GM19025 (cell line): Measurements from ENCODE around the gene RECQL5.
A peak's percentile ranks its signal among the peaks of the same experiment; 100 is the strongest.

ENCODE experiments used
- ATAC-seq: cut with Tn5 transposase; IDR thresholded peaks from one replicate; pipeline ENCODE4 v1.9.1; 2021; ENCODE audit warnings: mild to moderate bottlenecking, low read depth, moderate library complexity; ENCODE audit not compliant: unreplicated experiment

RECQL5 gene

GRCh38 chr17:75689441-75689873 lies 22.5 kb upstream of the RECQL5 start:
- ATAC-seq = no peak

GRCh38 chr17:75688209-75688825 lies 21.4 kb upstream of the RECQL5 start:
- ATAC-seq = no peak

- no peak for ATAC-seq
Observed at GRCh38 chr17:75685499-75685898, 18.5 kb upstream of the RECQL5 start.

DNA sequence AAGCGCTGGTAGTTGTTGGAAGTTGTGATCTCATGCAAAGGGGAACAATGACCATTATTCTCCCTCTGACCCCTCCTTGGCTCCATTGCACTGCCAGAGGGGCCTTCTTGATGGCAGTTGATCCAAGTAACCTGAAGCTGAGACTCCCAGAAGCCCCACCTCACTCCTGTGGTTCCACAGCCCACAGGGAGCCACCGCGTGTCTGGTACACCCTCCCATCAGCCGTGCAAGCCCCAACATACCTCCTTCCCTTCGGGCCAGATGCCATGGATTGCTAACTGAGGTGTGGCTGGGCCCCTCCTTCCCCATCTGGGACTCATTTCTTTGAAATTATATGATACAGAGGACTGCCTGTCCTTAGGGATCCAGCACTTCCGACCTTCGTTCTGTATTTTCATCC lies 18.0 kb upstream of the RECQL5 start:
- ATAC-seq = no peak

DNA sequence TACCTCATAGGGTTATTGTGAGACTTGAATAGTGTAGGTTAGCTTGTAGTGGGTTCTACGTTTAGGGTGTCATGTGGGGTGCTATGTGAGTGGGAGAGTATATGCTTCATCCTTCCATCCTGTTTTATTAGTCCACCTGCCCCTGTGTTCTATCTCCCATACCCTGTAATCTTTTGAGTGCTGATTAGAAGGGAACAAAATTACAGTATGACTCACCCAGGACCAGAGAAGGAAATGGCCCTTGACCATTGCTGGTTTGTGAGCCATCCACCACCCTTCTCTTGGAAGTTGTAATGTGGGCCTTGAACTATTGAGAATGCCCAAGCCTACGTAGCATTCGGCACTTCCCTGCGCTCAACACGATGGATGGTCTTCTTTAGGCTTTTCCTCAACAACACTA lies 17.3 kb upstream of the RECQL5 start:
- ATAC-seq = no peak

DNA sequence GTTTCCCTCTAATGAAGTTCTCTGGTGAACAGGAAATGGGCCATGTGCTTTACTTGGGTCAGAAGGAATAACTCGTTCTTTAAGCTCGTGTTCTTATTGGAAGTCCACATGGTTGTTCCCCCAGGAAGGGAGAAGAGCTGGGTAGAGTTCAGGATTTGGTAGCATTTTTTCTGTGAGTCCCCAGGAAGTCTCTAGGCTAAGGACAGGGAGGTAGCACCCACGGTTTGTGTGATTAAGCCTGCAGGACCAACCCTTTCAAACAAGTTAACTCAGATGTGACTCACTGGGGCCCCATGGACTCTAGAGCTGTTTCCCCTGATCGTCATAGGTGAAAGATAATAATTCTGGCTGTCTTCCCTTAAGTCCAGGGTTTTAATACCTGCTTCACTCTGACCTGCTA lies 16.6 kb upstream of the RECQL5 start:
- no peak for ATAC-seq

DNA sequence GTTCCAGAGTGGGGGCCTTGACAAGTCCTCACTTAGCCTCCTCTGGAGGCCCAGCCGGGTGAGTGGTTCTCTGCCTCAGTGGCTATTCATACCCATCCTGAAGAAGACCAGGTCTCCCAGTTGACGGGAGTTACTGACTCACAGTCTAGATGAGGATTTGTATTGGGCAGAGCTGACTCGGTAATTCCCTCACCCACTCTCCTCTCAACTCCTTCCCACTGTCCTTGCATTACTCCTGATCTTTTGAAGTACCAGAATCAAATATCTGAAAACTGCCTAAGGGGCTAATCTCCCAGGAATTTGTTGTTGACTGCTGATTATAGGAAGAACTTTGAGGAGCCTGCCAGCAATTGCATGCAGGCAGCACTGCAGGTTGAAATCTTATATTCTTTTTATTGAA lies 14.3 kb upstream of the RECQL5 start:
- ATAC-seq = no peak

DNA sequence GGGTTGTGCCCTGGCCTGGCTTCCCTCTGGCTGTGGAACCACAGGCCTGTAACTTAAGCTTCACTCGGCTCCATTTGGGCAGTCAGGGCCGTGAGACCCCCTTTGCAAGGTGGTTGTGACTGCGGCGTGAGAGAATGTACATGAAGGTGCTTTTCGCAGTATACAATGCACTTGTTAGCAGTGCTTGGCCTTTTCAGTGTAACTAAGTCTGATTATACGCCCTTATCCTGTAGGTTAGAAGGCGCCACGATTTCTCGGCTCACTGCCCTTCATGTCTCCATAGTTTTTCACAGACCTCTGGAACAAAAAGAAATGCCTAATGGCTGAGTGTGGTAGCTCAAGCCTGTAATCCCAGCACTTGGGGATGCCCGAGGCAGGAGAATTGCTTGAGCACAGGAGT lies 13.5 kb upstream of the RECQL5 start:
- no peak for ATAC-seq

DNA sequence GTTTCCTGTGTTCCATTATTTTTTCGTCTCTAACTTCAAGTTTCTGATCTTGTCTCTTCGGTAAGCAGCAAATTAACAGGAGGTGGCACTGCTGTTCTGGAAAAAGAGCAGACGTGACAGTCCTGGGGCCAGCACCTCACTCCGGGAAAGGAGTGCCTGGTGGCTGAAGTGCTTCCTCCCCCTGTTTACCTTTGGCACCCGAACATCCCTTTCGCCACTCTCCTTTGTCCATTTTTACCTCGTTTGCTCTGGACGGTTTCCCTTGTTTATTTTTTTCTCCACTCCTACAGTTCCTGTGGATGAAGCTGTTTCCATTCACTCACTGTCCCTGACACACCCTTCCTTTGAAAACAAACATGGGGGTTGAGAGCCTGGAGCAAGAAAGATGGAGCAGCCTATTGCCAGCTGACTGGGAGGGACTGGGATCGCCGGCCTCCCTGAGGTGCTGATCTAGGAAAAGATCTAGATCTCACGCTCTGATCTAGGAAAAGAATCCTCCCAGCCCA lies 12.8 kb upstream of the RECQL5 start:
- ATAC-seq = no peak

DNA sequence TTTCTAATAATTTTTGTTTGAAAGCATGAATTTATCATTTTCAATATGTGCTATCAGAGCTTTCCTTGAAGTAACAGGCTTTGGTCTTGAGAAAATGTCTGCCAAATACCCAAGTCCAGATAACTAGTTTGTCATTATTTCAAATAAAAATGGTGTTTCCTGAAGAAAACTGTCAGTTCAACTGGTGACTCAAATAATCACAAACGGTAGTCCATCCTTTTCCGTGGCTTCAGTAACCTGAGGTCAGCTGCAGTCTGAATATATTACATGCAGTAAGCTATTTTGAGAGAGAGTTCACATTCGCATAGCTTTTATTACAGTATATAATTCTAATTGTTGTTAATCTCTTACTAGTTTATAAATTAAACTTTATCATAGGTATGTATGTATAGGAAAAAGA lies 9.5 kb upstream of the RECQL5 start:
- no peak for ATAC-seq

DNA sequence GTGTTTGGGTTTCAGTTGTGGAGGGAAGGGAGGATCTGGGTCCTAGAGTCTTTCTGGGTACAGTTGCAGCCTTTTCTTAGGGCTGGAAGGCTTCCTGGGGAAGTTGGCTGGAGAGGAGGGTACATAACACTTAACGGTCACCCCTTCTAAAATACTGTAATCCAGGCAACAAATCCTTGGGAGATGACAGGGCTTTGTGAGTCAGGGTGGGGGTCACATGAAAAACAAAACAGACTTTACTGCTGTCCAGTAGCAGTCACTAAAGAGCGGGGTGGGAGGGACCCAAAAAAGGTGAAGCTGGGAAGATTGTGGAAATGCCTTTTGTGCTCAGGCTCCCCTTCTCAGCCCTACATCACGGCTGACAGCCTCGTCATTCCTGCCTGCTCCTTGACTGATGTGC lies 6.5 kb upstream of the RECQL5 start:
- no peak for ATAC-seq

GRCh38 chr17:75672011-75672410 lies 5.1 kb upstream of the RECQL5 start:
- ATAC-seq = no peak

DNA sequence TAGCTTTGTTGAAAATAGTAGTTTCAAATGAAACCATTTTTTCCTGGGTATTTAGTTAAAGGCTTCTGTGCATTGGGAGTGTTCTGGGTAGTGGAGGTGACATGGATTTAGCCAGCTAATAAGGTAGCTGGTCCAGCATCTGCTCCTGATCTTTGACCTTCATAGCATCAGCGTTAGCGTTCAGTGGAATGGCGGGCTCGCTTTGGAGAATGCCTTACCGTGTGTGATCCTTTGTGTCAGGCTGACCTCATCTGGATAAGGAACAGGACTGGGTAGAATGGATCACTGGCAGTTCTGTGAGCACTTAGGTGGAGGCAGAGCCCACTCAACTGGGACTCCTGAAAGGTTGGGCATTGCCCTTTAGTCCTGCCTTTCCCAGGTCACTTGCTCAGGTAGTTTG lies 3.9 kb upstream of the RECQL5 start:
- ATAC-seq = no peak

DNA sequence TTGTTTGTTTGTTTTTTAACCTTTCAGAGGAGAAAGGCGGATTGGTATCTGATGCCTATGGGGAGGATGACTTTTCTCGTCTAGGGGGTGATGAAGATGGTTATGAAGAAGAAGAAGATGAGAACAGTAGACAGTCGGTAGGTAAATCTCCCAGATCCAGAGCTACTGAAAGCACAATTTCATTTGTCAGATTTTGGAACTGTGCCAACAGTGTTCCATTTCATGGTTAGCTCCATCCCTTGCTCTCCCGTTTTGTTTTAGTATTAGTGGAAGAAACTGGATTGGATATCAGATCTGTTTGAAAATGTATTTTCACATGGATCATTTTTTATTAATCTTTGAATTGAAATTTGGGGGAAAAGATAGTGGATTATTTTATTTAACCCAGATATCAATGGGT lies 1.5 kb upstream of the RECQL5 start:
- no peak for ATAC-seq

GRCh38 chr17:75667825-75668224 lies 871 bp upstream of the RECQL5 start:
- ATAC-seq = no peak

DNA sequence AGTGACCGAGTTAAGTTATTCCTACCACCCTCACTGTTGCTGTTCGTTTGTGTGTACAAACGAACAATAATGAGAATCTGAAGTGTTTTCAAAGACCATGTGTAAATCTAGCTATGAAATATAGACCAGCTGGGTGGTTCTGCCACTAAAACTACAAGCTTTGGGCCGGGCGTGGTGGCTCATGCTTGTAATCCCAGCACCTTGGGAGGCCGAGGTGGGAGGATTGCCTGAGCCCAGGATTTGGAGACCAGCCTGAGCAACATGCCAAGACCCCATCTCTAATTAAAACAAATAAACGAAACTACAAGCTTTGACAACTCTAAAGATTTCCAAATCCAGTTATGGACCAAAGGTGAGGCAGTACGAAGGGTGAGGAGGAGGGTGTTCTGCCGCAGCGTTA lies 973 bp downstream of the RECQL5 start:
- ATAC-seq = no peak

- ATAC-seq = peak; percentile 57
Observed at GRCh38 chr17:75664099-75664549, 2.8 kb downstream of the RECQL5 start.

DNA sequence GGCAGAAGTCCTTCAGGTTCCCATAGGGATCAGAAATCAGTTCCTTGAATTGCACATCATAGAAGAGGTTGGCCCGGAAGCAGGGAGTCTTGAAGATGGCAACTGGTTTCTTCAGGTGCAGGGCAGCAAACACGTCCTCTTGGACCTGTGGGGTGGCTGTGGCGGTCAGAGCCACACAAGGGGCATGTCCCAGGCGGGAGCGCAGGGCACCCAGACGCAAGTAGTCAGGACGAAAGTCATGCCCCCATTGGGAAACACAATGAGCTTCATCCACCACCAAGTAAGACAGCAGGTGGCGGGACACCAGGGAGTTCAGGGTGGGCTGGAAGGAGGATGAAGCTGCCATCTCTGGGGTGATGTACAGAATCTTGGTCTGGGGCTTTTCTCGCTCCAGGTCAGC lies 4.4 kb downstream of the RECQL5 start:
- no peak for ATAC-seq

- no peak for ATAC-seq
Observed at GRCh38 chr17:75661531-75661930, 5.4 kb downstream of the RECQL5 start.

DNA sequence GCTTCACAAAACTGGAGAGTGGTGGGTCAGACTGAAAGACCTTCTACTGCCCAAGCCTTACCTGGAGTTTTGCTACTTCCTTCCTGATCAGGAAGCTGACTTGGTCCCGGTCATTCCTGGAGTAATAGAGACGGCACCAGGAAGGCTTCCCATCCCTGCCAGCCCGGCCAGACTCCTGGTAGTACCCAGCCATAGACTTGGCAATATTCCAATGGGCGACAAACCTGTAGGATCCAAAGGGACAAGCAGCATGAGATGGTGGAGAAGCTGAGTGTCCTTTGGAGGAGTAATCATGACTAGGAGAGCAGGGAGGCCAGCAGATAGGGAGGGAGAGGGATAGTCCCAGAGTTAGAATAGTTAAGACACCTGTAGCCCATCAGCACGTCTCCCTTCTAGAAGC lies 8.7 kb downstream of the RECQL5 start:
- no peak for ATAC-seq

GRCh38 chr17:75654176-75654575 lies 12.8 kb downstream of the RECQL5 start:
- no peak for ATAC-seq

GRCh38 chr17:75652934-75653549 lies 13.9 kb downstream of the RECQL5 start:
- ATAC-seq = no peak
